GM21526 (cell line): ENCODE measurements around the gene CXCL3.

Source experiments
- ATAC-seq: cut with Tn5 transposase; IDR thresholded peaks from one replicate; pipeline ENCODE4 v1.9.1; 2021; ENCODE audit warnings: moderate library complexity; ENCODE audit not compliant: unreplicated experiment, low FRiP score

The CXCL3 gene

GRCh38 chr4:74056114-74056857, 17.8 kb upstream of the CXCL3 start:
- ATAC-seq = no peak

- no peak for ATAC-seq
Measured at GRCh38 chr4:74055498-74055897, 17.0 kb upstream of the CXCL3 start.

- no peak for ATAC-seq
Measured at GRCh38 chr4:74055096-74055495, 16.6 kb upstream of the CXCL3 start.

GRCh38 chr4:74054483-74055047, 16.1 kb upstream of the CXCL3 start:
- ATAC-seq = no peak

GRCh38 chr4:74047152-74047551, 8.7 kb upstream of the CXCL3 start:
- no peak for ATAC-seq

- ATAC-seq = no peak
Measured at GRCh38 chr4:74045772-74046171, 7.3 kb upstream of the CXCL3 start.

GRCh38 chr4:74045247-74045646, 6.8 kb upstream of the CXCL3 start:
- ATAC-seq = no peak

- ATAC-seq = no peak
Measured at GRCh38 chr4:74044677-74045076, 6.2 kb upstream of the CXCL3 start.

- ATAC-seq = no peak
Measured at GRCh38 chr4:74042681-74043080, 4.2 kb upstream of the CXCL3 start.

GRCh38 chr4:74041418-74041817, 2.9 kb upstream of the CXCL3 start:
- no peak for ATAC-seq

- ATAC-seq = no peak
Measured at GRCh38 chr4:74039315-74039763, 850 bp upstream of the CXCL3 start.

- no peak for ATAC-seq
Measured at GRCh38 chr4:74038086-74038424, 434 bp downstream of the CXCL3 start.

- ATAC-seq = no peak
Measured at GRCh38 chr4:74037076-74037955, 1.2 kb downstream of the CXCL3 start.

- no peak for ATAC-seq
Measured at GRCh38 chr4:74033739-74034138, 4.8 kb downstream of the CXCL3 start.

GRCh38 chr4:74032064-74032463, 6.4 kb downstream of the CXCL3 start:
- ATAC-seq = no peak

- ATAC-seq = no peak
Measured at GRCh38 chr4:74031576-74031975, 6.9 kb downstream of the CXCL3 start.

GRCh38 chr4:74030285-74030684, 8.2 kb downstream of the CXCL3 start:
- ATAC-seq = no peak

GRCh38 chr4:74028504-74028903, 10.0 kb downstream of the CXCL3 start:
- no peak for ATAC-seq

- no peak for ATAC-seq
Measured at GRCh38 chr4:74023709-74024108, 14.8 kb downstream of the CXCL3 start.

- no peak for ATAC-seq
Measured at GRCh38 chr4:74021601-74022000, 16.9 kb downstream of the CXCL3 start.

GRCh38 chr4:74018771-74019170, 19.7 kb downstream of the CXCL3 start:
- ATAC-seq = no peak

- ATAC-seq = no peak
Measured at GRCh38 chr4:74018116-74018515, 20.4 kb downstream of the CXCL3 start.
